GM23338 (cell line): ENCODE measurements around the gene RAB5B. TPM values are rescaled to one million over a fixed set of nuclear protein-coding genes. Genes with fewer than 3 reads are reported as not detected.

Source experiments
- ATAC-seq: fragments of 200-7000 bp; cut with Tn5 transposase; 3 replicates; pipeline ENCODE4 v1.9.1; 2020
- DNase-seq: peaks from one replicate; pipeline ENCODE4 v3.0.0-alpha.2; 2015; ENCODE audit warnings: low spot score
- H2AFZ ChIP-seq: fragments of 200-600 bp; sonication (generic); 2 replicates; pipeline ENCODE4 v1.8.0; 2016; ENCODE audit warnings: antibody characterized with exemption, mild to moderate bottlenecking, moderate library complexity
- H3F3A ChIP-seq: fragments of 200-600 bp; sonication (generic); replicated peaks from 2 replicates; pipeline ENCODE4 v1.8.0; 2017; ENCODE audit warnings: antibody characterized with exemption, mixed run types, low read depth
- H3K27ac ChIP-seq: fragments of 200-600 bp; sonication (generic); 2 replicates; pipeline ENCODE4 v1.6.1; 2016; ENCODE audit warnings: low read depth
- H3K27me3 ChIP-seq: fragments of 200-600 bp; sonication (generic); 2 replicates; pipeline ENCODE4 v1.8.0; 2016; ENCODE audit warnings: mild to moderate bottlenecking, mixed run types, moderate library complexity; ENCODE audit not compliant: insufficient read depth
- H3K36me3 ChIP-seq: fragments of 200-600 bp; sonication (generic); 2 replicates; pipeline ENCODE4 v1.8.0; 2016; ENCODE audit warnings: mild to moderate bottlenecking; ENCODE audit not compliant: insufficient read depth
- H3K4me1 ChIP-seq: fragments of 200-600 bp; sonication (generic); 2 replicates; pipeline ENCODE4 v1.8.0; 2016; ENCODE audit warnings: mild to moderate bottlenecking, moderate library complexity; ENCODE audit not compliant: insufficient read depth
- H3K4me2 ChIP-seq: fragments of 200-600 bp; sonication (generic); 2 replicates; pipeline ENCODE4 v1.7.1; 2017; ENCODE audit warnings: mixed run types
- H3K4me3 ChIP-seq: fragments of 200-600 bp; sonication (generic); 2 replicates; pipeline ENCODE4 v1.6.1; 2016; ENCODE audit warnings: mixed run types
- H3K79me2 ChIP-seq: fragments of 200-600 bp; sonication (generic); replicated peaks from 2 replicates; pipeline ENCODE4 v1.8.0; 2017; ENCODE audit warnings: mild to moderate bottlenecking; ENCODE audit not compliant: insufficient read depth
- H3K9me2 ChIP-seq: fragments of 200-600 bp; sonication (generic); 2 replicates; pipeline ENCODE4 v1.8.0; 2017; ENCODE audit not compliant: insufficient read depth
- H4K20me1 ChIP-seq: fragments of 200-600 bp; sonication (generic); replicated peaks from 2 replicates; pipeline ENCODE4 v1.8.0; 2017; ENCODE audit warnings: mild to moderate bottlenecking; ENCODE audit not compliant: insufficient read depth
- H3K27ac Mint-ChIP-seq: 2 replicates; pipeline ENCODE4 v1.8.0; 2020; ENCODE audit warnings: inconsistent platforms, mild to moderate bottlenecking, moderate library complexity, mixed read lengths
- H3K27me3 Mint-ChIP-seq: 3 replicates; pipeline ENCODE4 v1.8.0; 2022; ENCODE audit warnings: low read depth, mild to moderate bottlenecking, moderate library complexity, mixed read lengths, inconsistent platforms; ENCODE audit not compliant: insufficient read depth, poor library complexity
- H3K36me3 Mint-ChIP-seq: 3 replicates; pipeline ENCODE4 v1.8.0; 2021; ENCODE audit warnings: low read depth, mild to moderate bottlenecking, inconsistent platforms, moderate library complexity, mixed read lengths
- H3K4me1 Mint-ChIP-seq: 3 replicates; pipeline ENCODE4 v1.8.0; 2020; ENCODE audit warnings: mild to moderate bottlenecking, inconsistent platforms, mixed read lengths
- H3K4me3 Mint-ChIP-seq: 3 replicates; pipeline ENCODE4 v1.8.0; 2021; ENCODE audit warnings: moderate library complexity, mild to moderate bottlenecking, inconsistent platforms, mixed read lengths
- H3K9me3 Mint-ChIP-seq: 3 replicates; pipeline ENCODE4 v1.8.0; 2020; ENCODE audit warnings: moderate library complexity, mild to moderate bottlenecking, inconsistent platforms, mixed read lengths
- CREB1 ChIP-seq: fragments of 250-450 bp; sonication (Bioruptor Pico); IDR thresholded peaks from 2 replicates; pipeline ENCODE4 v1.5.0; 2020; ENCODE audit warnings: low read depth, mild to moderate bottlenecking, moderate library complexity
- CTCF ChIP-seq, 2 experiments: fragments of 200-600 bp in 1 of 2; sonication (generic) in 1 of 2; conservative IDR thresholded peaks; 2 replicates each; pipeline versions ENCODE4 v1.5.1 to v1.6.1; 2016 to 2017; ENCODE audit warnings: antibody characterized with exemption in 2 of 2, low read depth in 2 of 2, mild to moderate bottlenecking in 2 of 2, moderate library complexity in 1 of 2
- ETS1 ChIP-seq: IDR thresholded peaks from 2 replicates; pipeline ENCODE4 v1.6.1; 2016; ENCODE audit warnings: antibody characterized with exemption
- EZH2 ChIP-seq: fragments of 200-600 bp; sonication (generic); IDR thresholded peaks from one replicate; pipeline ENCODE4 v1.8.0; 2017; ENCODE audit warnings: antibody characterized with exemption, mild to moderate bottlenecking, low read depth; ENCODE audit not compliant: unreplicated experiment
- EZH2phosphoT487 ChIP-seq: fragments of 200-600 bp; sonication (generic); IDR thresholded peaks from one replicate; pipeline ENCODE4 v1.8.1; 2018; ENCODE audit warnings: antibody characterized with exemption; ENCODE audit not compliant: unreplicated experiment
- JUNB ChIP-seq: IDR thresholded peaks from one replicate; pipeline ENCODE4 v1.6.1; 2016; ENCODE audit warnings: antibody characterized with exemption; ENCODE audit not compliant: unreplicated experiment
- NANOG ChIP-seq: IDR thresholded peaks from 2 replicates; pipeline ENCODE4 v1.6.1; 2016; ENCODE audit warnings: antibody characterized with exemption, borderline replicate concordance
- POLR2AphosphoS5 ChIP-seq: IDR thresholded peaks from 2 replicates; pipeline ENCODE4 v1.6.1; 2016; ENCODE audit warnings: antibody characterized with exemption, low read depth
- REST ChIP-seq: IDR thresholded peaks from one replicate; pipeline ENCODE4 v1.6.1; 2018; ENCODE audit warnings: antibody characterized with exemption; ENCODE audit not compliant: unreplicated experiment
- STAT1 ChIP-seq: IDR thresholded peaks from one replicate; pipeline ENCODE4 v1.6.1; 2016; ENCODE audit warnings: antibody characterized with exemption; ENCODE audit not compliant: unreplicated experiment
- ZNF114 ChIP-seq: fragments of 250-450 bp; sonication (Bioruptor Pico); IDR thresholded peaks from 2 replicates; pipeline ENCODE4 v1.5.0; 2020; ENCODE audit warnings: mild to moderate bottlenecking, moderate library complexity
- ZNF331 ChIP-seq: fragments of 250-450 bp; sonication (Bioruptor Pico); IDR thresholded peaks from 2 replicates; pipeline ENCODE4 v1.5.0; 2020; ENCODE audit warnings: low read depth, mild to moderate bottlenecking, moderate library complexity
- ZNF462 ChIP-seq: fragments of 250-450 bp; sonication (Bioruptor Pico); IDR thresholded peaks from 2 replicates; pipeline ENCODE4 v1.5.0; 2020; ENCODE audit warnings: mild to moderate bottlenecking, moderate library complexity
- polyA plus RNA-seq: library from polyadenylated mRNA; unstranded; fragments of >200 nt; fragmentation: Nextera tagmentation; extraction: Ambion mirVana; gene quantifications from 2 replicates; pipeline ENCODE4 v1.2.1, GENCODE V29; 2016
- total RNA-seq: library from RNA; depleted of rRNA; stranded (reverse); fragments of >200 nt; shearing (Covaris generic); gene quantifications from 2 replicates; pipeline ENCODE4 v1.2.3, GENCODE V29; 2014

RAB5B gene
- total and polyA plus RNA-seq, 2 experiments from 2014 or later, result 19.7 to 46.5 TPM

- H3K4me3 Mint-ChIP-seq, result no peak overlapping the region; the same call in 2 of the 3 replicates
- Histone ChIP-seq H3K4me2 (no peak overlapping the region), H3K27me3 (no peaks in the 10 kb centered on the region), H3K36me3 (0 out of 2 replicates have a peak, but pooled peaks cover 9% of the 10 kb centered on the region), H3K4me1 (peaks cover 25% of the 10 kb centered on the region), H3K79me2 (peaks cover 26% of the 10 kb centered on the region), H3F3A (no peaks in the 10 kb centered on the region; the same call in 1 of the 2 replicates), H3K9me2 (no peaks in the 10 kb centered on the region), H2AFZ (no peak overlapping the region), H3K27ac (no peak overlapping the region), H3K4me3 (no peak overlapping the region), H4K20me1 (0 out of 2 replicates have a peak, but pooled peaks cover 3% of the 10 kb centered on the region)
- H3K9me3 Mint-ChIP-seq, result no peaks in the 10 kb centered on the region
- no peak for TF ChIP-seq CTCF (conservative IDR thresholded peaks at IDR 0.05; ENCODE audit: low read depth in 2 of 2)
- TF ChIP-seq ZNF462 (CRISPR knock-in tag), result no peak
- TF ChIP-seq ZNF114 (CRISPR knock-in tag), result no peak
- TF ChIP-seq ZNF331 (CRISPR knock-in tag), result no peak
- TF ChIP-seq POLR2AphosphoS5, result no peak
- TF ChIP-seq ETS1, result no peak
- TF ChIP-seq STAT1, result no peak
- no peak for TF ChIP-seq REST
- TF ChIP-seq NANOG, result no peak
- TF ChIP-seq CREB1 (CRISPR knock-in tag), result no peak
- no peak for TF ChIP-seq JUNB
- TF ChIP-seq EZH2, result no peak
- no peak for TF ChIP-seq EZH2phosphoT487
- H3K27ac Mint-ChIP-seq, result no peak overlapping the region
- H3K36me3 Mint-ChIP-seq, result peaks cover 33% of the 10 kb centered on the region
- H3K4me1 Mint-ChIP-seq, result peaks cover 25% of the 10 kb centered on the region
- ATAC-seq, result no peak
- peaks cover 4% of the 10 kb centered on the region for H3K27me3 Mint-ChIP-seq
- no peak for DNase-seq
Measured at GRCh38 chr12:55969356-55969755, 4.5 kb upstream of the RAB5B start.
